Vagina (tissue), 2 donors: ENCODE results near the gene KRT73.

Source experiments
- CTCF ChIP-seq, 3 experiments: fragments of 450-650 bp in 2 of 3; fragments of 200-600 bp in 1 of 3; sonication (generic) in 1 of 3; IDR thresholded peaks; one replicate each; pipeline ENCODE4 v1.5.1; 2017 to 2019; ENCODE audit warnings: antibody characterized with exemption in 3 of 3, mild to moderate bottlenecking in 2 of 3, moderate library complexity in 2 of 3
- POLR2AphosphoS5 ChIP-seq, 2 donors: sonication (generic); formaldehyde crosslinking; IDR thresholded peaks; one replicate each; pipeline ENCODE4 v1.9.0; 2017; ENCODE audit warnings: antibody characterized with exemption in 2 of 2, mild to moderate bottlenecking in 2 of 2, low read depth in 1 of 2; ENCODE audit not compliant: insufficient read depth in 1 of 2

DNA sequence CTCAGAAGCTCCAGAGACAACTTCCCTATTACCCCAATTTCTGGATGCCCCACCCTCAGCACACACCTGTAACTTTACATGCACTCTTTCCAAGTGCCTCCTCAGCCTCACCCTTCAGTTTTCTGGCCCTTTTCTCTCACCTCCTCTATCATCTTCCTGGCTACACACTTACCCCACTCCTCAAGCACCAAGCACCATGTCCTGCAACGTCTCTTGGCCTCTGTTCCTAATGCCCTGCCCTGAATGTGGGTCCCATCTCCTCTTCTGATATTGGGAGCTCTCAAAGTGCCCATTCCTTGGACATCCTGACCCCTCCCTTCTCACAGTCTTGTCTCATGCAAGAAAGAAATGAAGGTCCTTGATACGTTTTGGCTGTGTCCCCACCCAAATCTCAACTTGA lies 18.3 kb downstream of the KRT73 start:
- TF ChIP-seq CTCF (IDR thresholded peaks at IDR 0.05) (no peak), POLR2AphosphoS5 (IDR thresholded peaks at IDR 0.05; ENCODE audit: insufficient read depth in 1 of 2, low read depth in 1 of 2) (no peak)
